HepG2 (cell line): ENCODE data around the gene HPD. TPM values are rescaled to one million over a fixed set of nuclear protein-coding genes. Genes with fewer than 3 reads are reported as not detected.
A peak's percentile ranks its signal among the peaks of the same experiment; 100 is the strongest.

ENCODE experiments used
- AGO2 ChIP-seq: fragments of 200-400 bp; formaldehyde crosslinking; optimal IDR thresholded peaks from 2 replicates; pipeline ENCODE3; 2017; ENCODE audit warnings: mild to moderate bottlenecking, low read depth, low read length, moderate library complexity
- ATF1 ChIP-seq: IDR thresholded peaks from 2 replicates; pipeline ENCODE4 v1.6.1; 2016; ENCODE audit warnings: mild to moderate bottlenecking, control low read depth
- BHLHE40 ChIP-seq: IDR thresholded peaks from 2 replicates; pipeline ENCODE4 v1.6.1; 2011; ENCODE audit warnings: low read length, improper control_type of control experiment
- CENPT ChIP-seq: sonication (generic); formaldehyde crosslinking; IDR thresholded peaks from 2 replicates; pipeline ENCODE4 v1.8.0; 2022; ENCODE audit warnings: low read depth, mild to moderate bottlenecking, moderate library complexity, missing genetic modification reagents
- EP300 ChIP-seq, 3 experiments: sonication (generic) in 1 of 3; formaldehyde crosslinking in 1 of 3; IDR thresholded peaks; 2 replicates each; pipeline versions ENCODE4 v1.5.1 to v1.6.1; 2011 to 2020; ENCODE audit warnings: low read depth in 2 of 3, low read length in 2 of 3, borderline replicate concordance in 1 of 3, improper control_type of control experiment in 1 of 3, mild to moderate bottlenecking in 1 of 3, missing genetic modification reagents in 1 of 3, moderate library complexity in 1 of 3
- GRHL1 ChIP-seq: sonication (generic); formaldehyde crosslinking; conservative IDR thresholded peaks from 2 replicates; pipeline ENCODE4 v1.8.0; 2022; ENCODE audit warnings: missing genetic modification reagents
- GTF3A ChIP-seq: sonication (generic); formaldehyde crosslinking; conservative IDR thresholded peaks from 2 replicates; pipeline ENCODE4 v1.4.0; 2020; ENCODE audit warnings: mild to moderate bottlenecking, missing genetic modification reagents
- HHEX ChIP-seq: IDR thresholded peaks from 2 replicates; pipeline ENCODE4 v1.6.1; 2016; ENCODE audit warnings: control low read depth
- KAT7 ChIP-seq: IDR thresholded peaks from 2 replicates; pipeline ENCODE4 v1.6.1; 2018; ENCODE audit warnings: borderline replicate concordance, missing compliant biosample characterization
- MEF2D ChIP-seq: sonication (generic); formaldehyde crosslinking; IDR thresholded peaks from 2 replicates; pipeline ENCODE4 v1.5.1; 2020; ENCODE audit warnings: mild to moderate bottlenecking, missing genetic modification reagents
- NFYB ChIP-seq: sonication (generic); formaldehyde crosslinking; IDR thresholded peaks from 2 replicates; pipeline ENCODE4 v1.4.0; 2020; ENCODE audit warnings: missing genetic modification reagents
- ONECUT2 ChIP-seq: sonication (generic); formaldehyde crosslinking; IDR thresholded peaks from 2 replicates; pipeline ENCODE4 v1.4.0; 2020; ENCODE audit warnings: missing genetic modification reagents
- POLR2A ChIP-seq, 2 experiments: IDR thresholded peaks; 2 replicates each; pipeline ENCODE4 v1.6.1; 2011; ENCODE audit warnings: low read depth in 2 of 2, low read length in 2 of 2, mild to moderate bottlenecking in 1 of 2, moderate library complexity in 1 of 2; ENCODE audit not compliant: insufficient read depth in 1 of 2
- SAP130 ChIP-seq: IDR thresholded peaks from 2 replicates; pipeline ENCODE4 v1.6.1; 2016; ENCODE audit warnings: low read depth
- SNRNP70 ChIP-seq: fragments of 200-400 bp; formaldehyde crosslinking; IDR thresholded peaks from 2 replicates; pipeline ENCODE4 v1.6.1; 2017; ENCODE audit warnings: mild to moderate bottlenecking, low read depth, low read length, moderate library complexity
- SP140L ChIP-seq: sonication (generic); formaldehyde crosslinking; IDR thresholded peaks from 2 replicates; pipeline ENCODE4 v1.4.0; 2020; ENCODE audit warnings: missing genetic modification reagents, borderline replicate concordance
- ZNF260 ChIP-seq: sonication (generic); formaldehyde crosslinking; IDR thresholded peaks from 2 replicates; pipeline ENCODE4 v1.4.0; 2020; ENCODE audit warnings: missing genetic modification reagents, low read depth, mild to moderate bottlenecking, borderline replicate concordance
- ZNF276 ChIP-seq: sonication (generic); formaldehyde crosslinking; IDR thresholded peaks from 2 replicates; pipeline ENCODE4 v1.4.0; 2020; ENCODE audit warnings: mild to moderate bottlenecking, low read depth, missing genetic modification reagents
- ZNF331 ChIP-seq: sonication (generic); formaldehyde crosslinking; IDR thresholded peaks from 2 replicates; pipeline ENCODE4 v1.4.0; 2020; ENCODE audit warnings: missing genetic modification reagents
- ZNF431 ChIP-seq: sonication (generic); formaldehyde crosslinking; IDR thresholded peaks from 2 replicates; pipeline ENCODE4 v1.9.0; 2022; ENCODE audit warnings: missing genetic modification reagents, low read depth, mild to moderate bottlenecking, borderline replicate concordance
- ZNF766 ChIP-seq: sonication (generic); formaldehyde crosslinking; IDR thresholded peaks from 2 replicates; pipeline ENCODE4 v1.5.0; 2020; ENCODE audit warnings: missing genetic modification reagents, borderline replicate concordance
- ZNF768 ChIP-seq: sonication (generic); formaldehyde crosslinking; IDR thresholded peaks from 2 replicates; pipeline ENCODE4 v1.4.0; 2020; ENCODE audit warnings: missing genetic modification reagents
- ZNF770 ChIP-seq: sonication (generic); formaldehyde crosslinking; IDR thresholded peaks from 2 replicates; pipeline ENCODE4 v1.5.0; 2020; ENCODE audit warnings: mild to moderate bottlenecking, missing genetic modification reagents
- ZNF883 ChIP-seq: sonication (generic); formaldehyde crosslinking; IDR thresholded peaks from 2 replicates; pipeline ENCODE4 v1.5.1; 2020; ENCODE audit warnings: mild to moderate bottlenecking, missing genetic modification reagents; ENCODE audit errors: not compliant biosample characterization
- ZSCAN21 ChIP-seq: sonication (generic); formaldehyde crosslinking; IDR thresholded peaks from 2 replicates; pipeline ENCODE4 v1.8.0; 2022; ENCODE audit warnings: mild to moderate bottlenecking, missing genetic modification reagents, moderate library complexity, borderline replicate concordance
- polyA plus RNA-seq, 8 experiments: library from polyadenylated mRNA; depleted of rRNA in 3 of 8; stranded (reverse) in 7 of 8; unstranded in 1 of 8; fragments of >200 nt; fragmentation: Illumina TruSeq in 4 of 8; extraction: Trizol in 4 of 8; gene quantifications; 2 replicates each; pipeline versions ENCODE4 v1.2.1 to v1.2.3, GENCODE V29; 2011 to 2016; ENCODE audit warnings: low read depth in 4 of 8, missing spikeins in 1 of 8, mixed read lengths in 1 of 8; ENCODE audit not compliant: insufficient read depth in 1 of 8
- total RNA-seq, 5 experiments: library from RNA; depleted of rRNA; stranded (reverse); fragments of >200 nt; fragmentation: Illumina TruSeq; extraction: Trizol; gene quantifications; 2 replicates each; pipeline ENCODE4 v1.2.3, GENCODE V29; 2016; ENCODE audit warnings: low read depth in 1 of 5

The HPD gene
- total and polyA plus RNA-seq, 2 of the 13 experiments (the other 11 are each of a cell fraction or from before 2014, with no cell fraction given) = 120 to 195 TPM

- no peak for TF ChIP-seq ZNF276 (CRISPR knock-in tag)
- TF ChIP-seq GRHL1 (CRISPR knock-in tag) = no peak
- TF ChIP-seq ATF1 (CRISPR knock-in tag) = no peak; the same call in 1 of the 2 replicates
- no peak for TF ChIP-seq SP140L (CRISPR knock-in tag)
- no peak for TF ChIP-seq ZSCAN21 (CRISPR knock-in tag)
- peak; percentile 22; the same call in 1 of the 2 replicates for TF ChIP-seq ONECUT2
- peak; percentile 87 for TF ChIP-seq SAP130 (CRISPR knock-in tag)
- peak; percentile 13 to 25; a peak in 1 of 4 replicates for TF ChIP-seq EP300 (IDR thresholded peaks at IDR 0.05; ENCODE audit: low read depth in 2 of 2, low read length in 2 of 2)
- 0 out of 2 replicates have a peak, but pooled peaks have one; percentile 21 for TF ChIP-seq EP300 (CRISPR knock-in tag; IDR thresholded peaks at IDR 0.05; ENCODE audit: borderline replicate concordance)
- peak; percentile 20; the same call in 1 of the 2 replicates for TF ChIP-seq MEF2D (CRISPR knock-in tag)
- TF ChIP-seq BHLHE40 = no peak
- 0 out of 2 replicates have a peak, but pooled peaks have one; percentile 33 for TF ChIP-seq ZNF770 (CRISPR knock-in tag)
- TF ChIP-seq GTF3A = no peak
- TF ChIP-seq CENPT = no peak
- no peak for TF ChIP-seq ZNF260
- TF ChIP-seq KAT7 (CRISPR knock-in tag) = peak; percentile 35; the same call in 1 of the 2 replicates
- no peak for TF ChIP-seq ZNF766
- no peak for TF ChIP-seq SNRNP70
- TF ChIP-seq ZNF431 (CRISPR knock-in tag) = peak; percentile 45; the same call in 1 of the 2 replicates
- peak; percentile 86 for TF ChIP-seq NFYB (CRISPR knock-in tag)
- TF ChIP-seq ZNF883 = peak; percentile 7
- peak; percentile 8 for TF ChIP-seq AGO2
- TF ChIP-seq ZNF331 = peak; percentile 57
- no peak for TF ChIP-seq HHEX (CRISPR knock-in tag)
- peak in 1 of 2 experiments; percentile 97; a peak in 2 of 4 replicates for TF ChIP-seq POLR2A (IDR thresholded peaks at IDR 0.05; ENCODE audit: insufficient read depth in 1 of 2, low read depth in 2 of 2, low read length in 2 of 2)
- peak; percentile 2; the same call in 1 of the 2 replicates for TF ChIP-seq ZNF768
Observed at GRCh38 chr12:121802843-121803698, 55.6 kb downstream of the HPD start (continued).
